WTC11 (cell line): ENCODE measurements around the gene EPX.

ENCODE experiments used
- ATF1 ChIP-seq: sonication (generic); formaldehyde crosslinking; IDR thresholded peaks from 2 replicates; pipeline ENCODE4 v1.8.1; 2023; ENCODE audit warnings: mild to moderate bottlenecking, moderate library complexity, missing genetic modification reagents
- ATF2 ChIP-seq: sonication (generic); formaldehyde crosslinking; IDR thresholded peaks from 2 replicates; pipeline ENCODE4 v1.8.1; 2022; ENCODE audit warnings: low read depth, missing genetic modification reagents, borderline replicate concordance
- CTCF ChIP-seq: fragments of 200-600 bp; IDR thresholded peaks from 2 replicates; pipeline ENCODE4 v1.8.0; 2022; ENCODE audit warnings: antibody characterized with exemption
- HMGXB4 ChIP-seq: sonication (generic); formaldehyde crosslinking; IDR thresholded peaks from 2 replicates; pipeline ENCODE4 v1.8.1; 2023; ENCODE audit warnings: mild to moderate bottlenecking, moderate library complexity, missing genetic modification reagents
- MXD4 ChIP-seq: fragments of 250-450 bp; sonication (Bioruptor Pico); IDR thresholded peaks from 2 replicates; pipeline ENCODE4 v1.8.0; 2021; ENCODE audit warnings: mild to moderate bottlenecking, moderate library complexity, borderline replicate concordance
- NR2C2 ChIP-seq: sonication (generic); formaldehyde crosslinking; IDR thresholded peaks from 2 replicates; pipeline ENCODE4 v1.8.0; 2022; ENCODE audit warnings: mild to moderate bottlenecking, missing genetic modification reagents
- SMAD3 ChIP-seq: sonication (generic); formaldehyde crosslinking; IDR thresholded peaks from 2 replicates; pipeline ENCODE4 v1.8.0; 2022; ENCODE audit warnings: missing genetic modification reagents, mild to moderate bottlenecking, borderline replicate concordance
- USF2 ChIP-seq: sonication (generic); formaldehyde crosslinking; IDR thresholded peaks from 2 replicates; pipeline ENCODE4 v1.8.1; 2023; ENCODE audit warnings: mild to moderate bottlenecking, missing genetic modification reagents, moderate library complexity
- ZNF121 ChIP-seq: sonication (generic); formaldehyde crosslinking; IDR thresholded peaks from 2 replicates; pipeline ENCODE4 v1.8.0; 2023; ENCODE audit warnings: missing genetic modification reagents
- ZNF138 ChIP-seq: sonication (generic); formaldehyde crosslinking; conservative IDR thresholded peaks from 2 replicates; pipeline ENCODE4 v1.8.1; 2022; ENCODE audit warnings: mild to moderate bottlenecking, moderate library complexity, missing genetic modification reagents
- ZNF423 ChIP-seq: fragments of 250-450 bp; sonication (Bioruptor Pico); IDR thresholded peaks from 2 replicates; pipeline ENCODE4 v2.1.2; 2022; ENCODE audit warnings: mild to moderate bottlenecking, moderate library complexity

- no peak for TF ChIP-seq HMGXB4 (CRISPR knock-in tag)
- TF ChIP-seq ZNF423 (CRISPR knock-in tag) = no peak
- no peak for TF ChIP-seq CTCF
- no peak for TF ChIP-seq USF2 (CRISPR knock-in tag)
- no peak for TF ChIP-seq MXD4 (CRISPR knock-in tag)
- no peak for TF ChIP-seq SMAD3 (CRISPR knock-in tag)
- no peak for TF ChIP-seq NR2C2 (CRISPR knock-in tag)
- TF ChIP-seq ZNF121 = no peak
- no peak for TF ChIP-seq ATF1 (CRISPR knock-in tag)
- no peak for TF ChIP-seq ATF2 (CRISPR knock-in tag)
- TF ChIP-seq ZNF138 (CRISPR knock-in tag) = no peak
Measured at GRCh38 chr17:58228679-58229078, 36.2 kb downstream of the EPX start.
